HG02870 (cell line): ENCODE data around the gene ZNF556.
"Not testable (repeated sequence)": the region's sequence is repeated elsewhere in the genome, so short reads cannot be mapped to it uniquely, and the experiment has no call there.

ENCODE experiments used
- ATAC-seq: cut with Tn5 transposase; IDR thresholded peaks from one replicate; pipeline ENCODE4 v1.9.1; 2021; ENCODE audit warnings: mild to moderate bottlenecking, moderate library complexity; ENCODE audit not compliant: unreplicated experiment

ZNF556 gene

GRCh38 chr19:2903326-2903725, 36.2 kb downstream of the ZNF556 start:
- not testable (repeated sequence) for ATAC-seq

- ATAC-seq = no peak
Measured at GRCh38 chr19:2905918-2906519, 38.9 kb downstream of the ZNF556 start.

- no peak for ATAC-seq
Measured at GRCh38 chr19:2906631-2907195, 39.6 kb downstream of the ZNF556 start.

- no peak for ATAC-seq
Measured at GRCh38 chr19:2912306-2912705, 45.2 kb downstream of the ZNF556 start.

GRCh38 chr19:2917275-2918184, 50.4 kb downstream of the ZNF556 start:
- ATAC-seq = no peak

GRCh38 chr19:2922987-2923386, 55.9 kb downstream of the ZNF556 start:
- ATAC-seq = no peak

- ATAC-seq = no peak
Measured at GRCh38 chr19:2923510-2923909, 56.4 kb downstream of the ZNF556 start.

GRCh38 chr19:2926341-2927031, 59.4 kb downstream of the ZNF556 start:
- ATAC-seq = no peak

GRCh38 chr19:2927032-2927430, 59.9 kb downstream of the ZNF556 start:
- no peak for ATAC-seq
